Measurements from ENCODE around the gene ST6GALNAC4. TPM values are rescaled to one million over a fixed set of nuclear protein-coding genes. Genes with fewer than 3 reads are reported as not detected.

The ST6GALNAC4 gene
- total and polyA plus RNA-seq, 9 of the 15 experiments (the other 6 are each of a cell fraction or from before 2014, with no cell fraction given) = 2.6 to 43.1 (median 15.4) TPM

DNA sequence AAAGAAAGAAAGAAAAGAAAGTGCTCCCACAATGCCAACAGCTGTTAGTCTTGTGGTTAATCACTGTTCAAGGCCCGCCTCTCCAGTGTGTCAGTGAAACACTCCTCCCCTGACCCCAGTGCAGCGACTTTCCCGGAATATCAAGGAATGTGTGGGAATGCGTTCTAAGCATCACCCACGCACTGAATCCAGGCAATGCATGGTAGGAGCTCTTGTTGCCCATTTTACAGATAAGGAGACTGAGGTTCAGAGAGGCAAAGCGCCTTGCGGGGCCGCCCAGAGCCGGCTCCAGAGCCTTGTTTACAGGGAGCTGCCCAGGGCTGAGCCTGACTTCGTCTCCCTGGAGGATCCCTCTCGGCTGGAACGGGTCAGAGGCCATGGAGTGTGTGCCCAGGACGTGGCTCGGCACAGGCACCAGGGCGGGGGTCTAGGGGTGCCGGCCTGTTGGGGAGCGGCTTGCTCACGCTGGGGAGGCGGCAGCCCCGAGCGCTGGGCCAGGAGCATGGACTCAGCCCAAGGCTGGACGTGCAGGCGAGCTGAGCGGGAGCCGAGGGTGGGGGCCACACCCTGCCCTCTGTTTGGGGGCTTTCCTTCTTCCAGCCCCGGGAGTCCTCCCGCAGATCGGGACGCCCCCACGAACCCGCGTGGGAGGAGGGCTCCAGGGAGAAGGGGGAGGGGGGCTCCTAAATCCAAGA, 18.3 kb downstream of the ST6GALNAC4 start (continued):
- TF ChIP-seq, protein P1, sequence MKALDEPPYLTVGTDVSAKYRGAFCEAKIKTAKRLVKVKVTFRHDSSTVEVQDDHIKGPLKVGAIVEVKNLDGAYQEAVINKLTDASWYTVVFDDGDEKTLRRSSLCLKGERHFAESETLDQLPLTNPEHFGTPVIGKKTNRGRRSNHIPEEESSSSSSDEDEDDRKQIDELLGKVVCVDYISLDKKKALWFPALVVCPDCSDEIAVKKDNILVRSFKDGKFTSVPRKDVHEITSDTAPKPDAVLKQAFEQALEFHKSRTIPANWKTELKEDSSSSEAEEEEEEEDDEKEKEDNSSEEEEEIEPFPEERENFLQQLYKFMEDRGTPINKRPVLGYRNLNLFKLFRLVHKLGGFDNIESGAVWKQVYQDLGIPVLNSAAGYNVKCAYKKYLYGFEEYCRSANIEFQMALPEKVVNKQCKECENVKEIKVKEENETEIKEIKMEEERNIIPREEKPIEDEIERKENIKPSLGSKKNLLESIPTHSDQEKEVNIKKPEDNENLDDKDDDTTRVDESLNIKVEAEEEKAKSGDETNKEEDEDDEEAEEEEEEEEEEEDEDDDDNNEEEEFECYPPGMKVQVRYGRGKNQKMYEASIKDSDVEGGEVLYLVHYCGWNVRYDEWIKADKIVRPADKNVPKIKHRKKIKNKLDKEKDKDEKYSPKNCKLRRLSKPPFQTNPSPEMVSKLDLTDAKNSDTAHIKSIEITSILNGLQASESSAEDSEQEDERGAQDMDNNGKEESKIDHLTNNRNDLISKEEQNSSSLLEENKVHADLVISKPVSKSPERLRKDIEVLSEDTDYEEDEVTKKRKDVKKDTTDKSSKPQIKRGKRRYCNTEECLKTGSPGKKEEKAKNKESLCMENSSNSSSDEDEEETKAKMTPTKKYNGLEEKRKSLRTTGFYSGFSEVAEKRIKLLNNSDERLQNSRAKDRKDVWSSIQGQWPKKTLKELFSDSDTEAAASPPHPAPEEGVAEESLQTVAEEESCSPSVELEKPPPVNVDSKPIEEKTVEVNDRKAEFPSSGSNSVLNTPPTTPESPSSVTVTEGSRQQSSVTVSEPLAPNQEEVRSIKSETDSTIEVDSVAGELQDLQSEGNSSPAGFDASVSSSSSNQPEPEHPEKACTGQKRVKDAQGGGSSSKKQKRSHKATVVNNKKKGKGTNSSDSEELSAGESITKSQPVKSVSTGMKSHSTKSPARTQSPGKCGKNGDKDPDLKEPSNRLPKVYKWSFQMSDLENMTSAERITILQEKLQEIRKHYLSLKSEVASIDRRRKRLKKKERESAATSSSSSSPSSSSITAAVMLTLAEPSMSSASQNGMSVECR (CRISPR knock-in tag; IDR thresholded peaks at IDR 0.05) = peak; percentile 91
- TF ChIP-seq, protein P2, sequence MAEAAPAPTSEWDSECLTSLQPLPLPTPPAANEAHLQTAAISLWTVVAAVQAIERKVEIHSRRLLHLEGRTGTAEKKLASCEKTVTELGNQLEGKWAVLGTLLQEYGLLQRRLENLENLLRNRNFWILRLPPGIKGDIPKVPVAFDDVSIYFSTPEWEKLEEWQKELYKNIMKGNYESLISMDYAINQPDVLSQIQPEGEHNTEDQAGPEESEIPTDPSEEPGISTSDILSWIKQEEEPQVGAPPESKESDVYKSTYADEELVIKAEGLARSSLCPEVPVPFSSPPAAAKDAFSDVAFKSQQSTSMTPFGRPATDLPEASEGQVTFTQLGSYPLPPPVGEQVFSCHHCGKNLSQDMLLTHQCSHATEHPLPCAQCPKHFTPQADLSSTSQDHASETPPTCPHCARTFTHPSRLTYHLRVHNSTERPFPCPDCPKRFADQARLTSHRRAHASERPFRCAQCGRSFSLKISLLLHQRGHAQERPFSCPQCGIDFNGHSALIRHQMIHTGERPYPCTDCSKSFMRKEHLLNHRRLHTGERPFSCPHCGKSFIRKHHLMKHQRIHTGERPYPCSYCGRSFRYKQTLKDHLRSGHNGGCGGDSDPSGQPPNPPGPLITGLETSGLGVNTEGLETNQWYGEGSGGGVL (CRISPR knock-in tag; IDR thresholded peaks at IDR 0.05) = no peak
- TF ChIP-seq, protein P3, sequence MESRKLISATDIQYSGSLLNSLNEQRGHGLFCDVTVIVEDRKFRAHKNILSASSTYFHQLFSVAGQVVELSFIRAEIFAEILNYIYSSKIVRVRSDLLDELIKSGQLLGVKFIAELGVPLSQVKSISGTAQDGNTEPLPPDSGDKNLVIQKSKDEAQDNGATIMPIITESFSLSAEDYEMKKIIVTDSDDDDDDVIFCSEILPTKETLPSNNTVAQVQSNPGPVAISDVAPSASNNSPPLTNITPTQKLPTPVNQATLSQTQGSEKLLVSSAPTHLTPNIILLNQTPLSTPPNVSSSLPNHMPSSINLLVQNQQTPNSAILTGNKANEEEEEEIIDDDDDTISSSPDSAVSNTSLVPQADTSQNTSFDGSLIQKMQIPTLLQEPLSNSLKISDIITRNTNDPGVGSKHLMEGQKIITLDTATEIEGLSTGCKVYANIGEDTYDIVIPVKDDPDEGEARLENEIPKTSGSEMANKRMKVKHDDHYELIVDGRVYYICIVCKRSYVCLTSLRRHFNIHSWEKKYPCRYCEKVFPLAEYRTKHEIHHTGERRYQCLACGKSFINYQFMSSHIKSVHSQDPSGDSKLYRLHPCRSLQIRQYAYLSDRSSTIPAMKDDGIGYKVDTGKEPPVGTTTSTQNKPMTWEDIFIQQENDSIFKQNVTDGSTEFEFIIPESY (CRISPR knock-in tag; IDR thresholded peaks at IDR 0.05) = peak; percentile 82
- TF ChIP-seq RB1 (IDR thresholded peaks at IDR 0.05; ENCODE audit: low read depth) (0 out of 2 replicates have a peak, but pooled peaks have one; percentile 10), BHLHE40 (IDR thresholded peaks at IDR 0.05; ENCODE audit: low read length) (no peak), CREBBP (IDR thresholded peaks at IDR 0.05; ENCODE audit: low read depth, low read length) (no peak), ZSCAN32 (CRISPR knock-in tag; IDR thresholded peaks at IDR 0.05) (0 out of 2 replicates have a peak, but pooled peaks have one; percentile 4)
- TF ChIP-seq, protein P4, sequence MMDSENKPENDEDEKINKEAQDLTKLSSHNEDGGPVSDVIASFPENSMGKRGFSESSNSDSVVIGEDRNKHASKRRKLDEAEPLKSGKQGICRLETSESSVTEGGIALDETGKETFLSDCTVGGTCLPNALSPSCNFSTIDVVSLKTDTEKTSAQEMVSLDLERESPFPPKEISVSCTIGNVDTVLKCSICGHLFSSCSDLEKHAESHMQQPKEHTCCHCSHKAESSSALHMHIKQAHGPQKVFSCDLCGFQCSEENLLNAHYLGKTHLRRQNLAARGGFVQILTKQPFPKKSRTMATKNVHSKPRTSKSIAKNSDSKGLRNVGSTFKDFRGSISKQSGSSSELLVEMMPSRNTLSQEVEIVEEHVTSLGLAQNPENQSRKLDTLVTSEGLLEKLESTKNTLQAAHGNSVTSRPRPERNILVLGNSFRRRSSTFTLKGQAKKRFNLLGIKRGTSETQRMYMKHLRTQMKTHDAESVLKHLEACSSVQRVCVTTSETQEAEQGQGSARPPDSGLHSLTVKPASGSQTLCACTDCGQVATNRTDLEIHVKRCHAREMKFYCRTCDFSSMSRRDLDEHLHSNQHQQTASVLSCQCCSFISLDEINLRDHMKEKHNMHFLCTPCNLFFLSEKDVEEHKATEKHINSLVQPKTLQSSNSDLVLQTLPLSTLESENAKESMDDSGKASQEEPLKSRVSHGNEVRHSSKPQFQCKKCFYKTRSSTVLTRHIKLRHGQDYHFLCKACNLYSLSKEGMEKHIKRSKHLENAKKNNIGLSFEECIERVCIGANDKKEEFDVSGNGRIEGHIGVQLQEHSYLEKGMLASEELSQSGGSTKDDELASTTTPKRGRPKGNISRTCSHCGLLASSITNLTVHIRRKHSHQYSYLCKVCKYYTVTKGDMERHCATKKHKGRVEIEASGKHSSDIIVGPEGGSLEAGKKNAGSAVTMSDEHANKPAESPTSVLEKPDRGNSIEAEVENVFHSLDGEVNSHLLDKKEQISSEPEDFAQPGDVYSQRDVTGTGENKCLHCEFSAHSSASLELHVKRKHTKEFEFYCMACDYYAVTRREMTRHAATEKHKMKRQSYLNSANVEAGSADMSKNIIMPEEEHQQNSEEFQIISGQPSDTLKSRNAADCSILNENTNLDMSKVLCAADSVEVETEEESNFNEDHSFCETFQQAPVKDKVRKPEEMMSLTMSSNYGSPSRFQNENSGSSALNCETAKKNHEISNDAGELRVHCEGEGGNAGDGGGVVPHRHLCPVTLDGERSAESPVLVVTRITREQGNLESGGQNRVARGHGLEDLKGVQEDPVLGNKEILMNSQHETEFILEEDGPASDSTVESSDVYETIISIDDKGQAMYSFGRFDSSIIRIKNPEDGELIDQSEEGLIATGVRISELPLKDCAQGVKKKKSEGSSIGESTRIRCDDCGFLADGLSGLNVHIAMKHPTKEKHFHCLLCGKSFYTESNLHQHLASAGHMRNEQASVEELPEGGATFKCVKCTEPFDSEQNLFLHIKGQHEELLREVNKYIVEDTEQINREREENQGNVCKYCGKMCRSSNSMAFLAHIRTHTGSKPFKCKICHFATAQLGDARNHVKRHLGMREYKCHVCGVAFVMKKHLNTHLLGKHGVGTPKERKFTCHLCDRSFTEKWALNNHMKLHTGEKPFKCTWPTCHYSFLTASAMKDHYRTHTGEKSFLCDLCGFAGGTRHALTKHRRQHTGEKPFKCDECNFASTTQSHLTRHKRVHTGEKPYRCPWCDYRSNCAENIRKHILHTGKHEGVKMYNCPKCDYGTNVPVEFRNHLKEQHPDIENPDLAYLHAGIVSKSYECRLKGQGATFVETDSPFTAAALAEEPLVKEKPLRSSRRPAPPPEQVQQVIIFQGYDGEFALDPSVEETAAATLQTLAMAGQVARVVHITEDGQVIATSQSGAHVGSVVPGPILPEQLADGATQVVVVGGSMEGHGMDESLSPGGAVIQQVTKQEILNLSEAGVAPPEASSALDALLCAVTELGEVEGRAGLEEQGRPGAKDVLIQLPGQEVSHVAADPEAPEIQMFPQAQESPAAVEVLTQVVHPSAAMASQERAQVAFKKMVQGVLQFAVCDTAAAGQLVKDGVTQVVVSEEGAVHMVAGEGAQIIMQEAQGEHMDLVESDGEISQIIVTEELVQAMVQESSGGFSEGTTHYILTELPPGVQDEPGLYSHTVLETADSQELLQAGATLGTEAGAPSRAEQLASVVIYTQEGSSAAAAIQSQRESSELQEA (IDR thresholded peaks at IDR 0.05; ENCODE audit: low read depth) = no peak
